Fibroblast of the aortic adventitia (primary cell): ENCODE measurements around the gene COL23A1. TPM values are rescaled to one million over a fixed set of nuclear protein-coding genes. Genes with fewer than 3 reads are reported as not detected.

Experiments
- DNase-seq: peaks from one replicate; pipeline ENCODE4 v3.0.0-alpha.2; 2010; ENCODE audit warnings: low read depth
- H3K4me3 ChIP-seq: 2 replicates; pipeline ENCODE4 v1.5.1; 2011; ENCODE audit warnings: low read depth, mild to moderate bottlenecking, control low read depth, low read length, moderate library complexity
- total RNA-seq: library from RNA; depleted of rRNA; stranded (reverse); fragments of >200 nt; gene quantifications from 2 replicates; pipeline ENCODE4 v1.2.3, GENCODE V29; 2012; ENCODE audit warnings: low replicate concordance
- TF ChIP-seq, protein P1 (sequence below): IDR thresholded peaks from 2 replicates; pipeline ENCODE4 v1.5.1; 2011; ENCODE audit warnings: mild to moderate bottlenecking, low read length, control low read depth, inconsistent platforms; ENCODE audit not compliant: insufficient read depth

COL23A1 gene
- total RNA-seq, 1 donor = not detected

DNA sequence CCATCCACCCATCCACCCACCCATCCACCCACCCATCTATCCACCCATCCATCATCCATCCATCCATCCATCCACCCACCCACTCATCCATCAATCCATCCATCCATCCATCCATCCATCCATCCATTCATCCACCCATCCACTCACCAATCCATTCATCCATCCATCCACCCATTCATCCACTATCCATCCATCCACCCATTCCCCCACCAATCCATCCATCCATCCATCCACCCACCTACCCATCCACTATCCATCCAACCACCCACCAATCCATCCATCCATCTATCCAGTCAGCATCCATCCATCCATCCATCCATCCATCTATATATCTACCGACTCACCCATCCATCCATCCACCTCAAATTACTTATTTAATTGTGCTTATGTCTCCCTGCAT, 320.7 kb downstream of the COL23A1 start:
- no peak for DNase-seq
- H3K4me3 ChIP-seq = no peak overlapping the region
- TF ChIP-seq, protein P1, sequence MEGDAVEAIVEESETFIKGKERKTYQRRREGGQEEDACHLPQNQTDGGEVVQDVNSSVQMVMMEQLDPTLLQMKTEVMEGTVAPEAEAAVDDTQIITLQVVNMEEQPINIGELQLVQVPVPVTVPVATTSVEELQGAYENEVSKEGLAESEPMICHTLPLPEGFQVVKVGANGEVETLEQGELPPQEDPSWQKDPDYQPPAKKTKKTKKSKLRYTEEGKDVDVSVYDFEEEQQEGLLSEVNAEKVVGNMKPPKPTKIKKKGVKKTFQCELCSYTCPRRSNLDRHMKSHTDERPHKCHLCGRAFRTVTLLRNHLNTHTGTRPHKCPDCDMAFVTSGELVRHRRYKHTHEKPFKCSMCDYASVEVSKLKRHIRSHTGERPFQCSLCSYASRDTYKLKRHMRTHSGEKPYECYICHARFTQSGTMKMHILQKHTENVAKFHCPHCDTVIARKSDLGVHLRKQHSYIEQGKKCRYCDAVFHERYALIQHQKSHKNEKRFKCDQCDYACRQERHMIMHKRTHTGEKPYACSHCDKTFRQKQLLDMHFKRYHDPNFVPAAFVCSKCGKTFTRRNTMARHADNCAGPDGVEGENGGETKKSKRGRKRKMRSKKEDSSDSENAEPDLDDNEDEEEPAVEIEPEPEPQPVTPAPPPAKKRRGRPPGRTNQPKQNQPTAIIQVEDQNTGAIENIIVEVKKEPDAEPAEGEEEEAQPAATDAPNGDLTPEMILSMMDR = no peak

DNA sequence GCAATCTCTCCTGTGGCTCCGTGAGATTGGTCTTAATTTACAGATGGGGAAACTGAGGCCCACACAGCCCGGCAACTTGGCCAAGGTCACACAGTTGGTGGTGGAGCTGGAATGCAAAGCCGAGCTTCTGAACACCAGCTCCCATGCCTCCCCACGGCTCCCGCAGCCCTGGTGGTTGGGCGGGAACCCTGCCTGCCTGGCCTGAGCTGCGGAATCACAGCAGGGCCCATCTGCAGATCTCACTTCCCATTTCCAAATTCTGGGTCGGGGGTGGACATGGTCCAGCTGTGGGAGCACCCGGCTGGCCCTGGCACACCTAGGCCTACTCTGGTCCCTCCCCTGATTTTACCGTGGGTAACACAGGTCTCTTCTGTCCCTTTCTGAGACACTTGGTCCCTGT, 322.3 kb downstream of the COL23A1 start:
- DNase-seq = no peak
- TF ChIP-seq, protein P1 = no peak
- no peak overlapping the region for H3K4me3 ChIP-seq

DNA sequence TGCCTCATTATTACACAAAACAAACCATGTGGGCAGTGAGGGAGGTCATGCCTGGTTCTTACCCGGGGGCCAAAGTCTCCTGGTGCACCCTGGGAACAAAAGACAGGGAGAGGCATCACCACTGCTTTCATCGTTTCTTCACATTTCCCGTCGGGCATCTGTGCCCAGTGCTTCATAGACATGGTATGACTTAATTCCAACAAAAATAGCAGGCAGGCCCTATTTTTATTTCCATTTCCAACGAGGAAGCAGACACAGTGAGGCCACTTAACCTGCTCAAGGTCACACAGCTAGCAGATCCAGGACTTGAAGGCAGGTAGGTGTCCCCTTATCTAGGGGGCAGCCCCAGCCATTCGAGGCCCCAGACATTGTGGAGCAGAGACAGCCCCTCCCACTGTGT, 322.9 kb downstream of the COL23A1 start:
- no peak overlapping the region for H3K4me3 ChIP-seq
- no peak for DNase-seq
- TF ChIP-seq, protein P1 = no peak

DNA sequence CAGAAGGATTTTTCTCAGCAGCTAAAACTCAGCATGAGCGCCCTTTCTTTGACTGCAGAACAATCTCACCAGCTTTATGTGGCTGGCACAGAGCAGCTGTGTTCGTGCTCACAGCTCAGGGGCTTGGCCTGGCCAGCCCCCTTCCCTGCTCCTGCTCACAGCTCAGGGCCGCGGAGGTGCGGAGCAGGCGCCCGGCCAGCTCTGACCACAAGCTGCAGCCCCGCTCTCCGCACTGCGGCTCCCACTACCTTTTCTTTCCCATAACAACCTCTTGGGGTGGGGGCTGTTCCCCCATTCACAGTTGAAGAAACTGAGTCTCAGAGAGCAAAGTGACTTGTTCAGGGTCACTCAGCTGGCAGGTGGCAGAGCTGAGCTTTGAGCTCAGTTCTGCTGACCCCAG, 323.6 kb downstream of the COL23A1 start:
- DNase-seq = no peak
- no peak overlapping the region for H3K4me3 ChIP-seq
- TF ChIP-seq, protein P1 = no peak

DNA sequence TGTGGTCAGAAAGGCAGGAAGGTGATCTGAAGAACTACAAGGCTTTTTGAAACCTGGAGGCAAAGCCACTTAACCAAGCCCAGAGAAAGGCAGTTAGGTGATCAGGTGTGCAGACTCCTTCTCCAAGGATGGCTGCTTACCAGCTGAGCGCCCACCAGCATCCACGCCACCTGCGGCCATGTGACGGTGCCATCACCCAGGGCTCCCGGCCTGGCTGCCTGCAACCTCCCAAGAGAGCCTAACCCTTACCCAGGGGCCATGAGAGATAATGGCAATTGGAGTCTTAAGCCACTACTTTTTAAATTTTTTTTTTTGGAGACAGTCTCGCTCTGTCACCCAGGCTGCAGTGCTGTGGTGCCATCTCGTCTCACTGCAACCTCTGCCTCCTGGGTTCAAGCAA, 324.4 kb downstream of the COL23A1 start:
- H3K4me3 ChIP-seq = no peak overlapping the region
- no peak for DNase-seq
- TF ChIP-seq, protein P1 = no peak

DNA sequence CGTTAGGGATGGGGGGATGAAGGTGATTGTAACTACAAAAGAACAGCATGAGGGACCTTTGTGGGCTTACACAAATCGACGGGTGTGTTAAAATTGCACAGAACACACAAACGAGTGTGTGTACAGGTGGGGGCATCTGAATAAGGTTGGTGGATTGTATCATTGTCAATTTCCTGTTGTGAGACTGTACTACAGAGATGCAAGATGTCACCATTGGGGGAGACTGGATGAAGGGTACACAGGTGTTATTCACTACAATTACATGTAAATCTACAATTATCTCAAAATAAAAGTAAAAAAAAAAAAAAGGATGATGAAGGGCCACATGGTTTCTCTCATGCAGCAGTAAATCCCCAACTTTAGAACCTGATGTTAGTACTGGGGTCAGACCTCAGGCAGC, 326.1 kb downstream of the COL23A1 start:
- DNase-seq = no peak
- no peak overlapping the region for H3K4me3 ChIP-seq
- TF ChIP-seq, protein P1 = no peak
